ENCODE results near the gene AGMAT.

The AGMAT gene

GRCh38 chr1:15522551-15522950 lies 62.3 kb downstream of the AGMAT start:
- no peak for FAIRE-seq

Measured in endometrium (tissue), 2 donors.